Keratinocyte (primary cell): Measurements from ENCODE around the gene MIF4GD.

ENCODE experiments used
- EZH2 ChIP-seq: IDR thresholded peaks from one replicate; pipeline ENCODE4 v1.6.1; 2012; ENCODE audit warnings: inconsistent platforms, mild to moderate bottlenecking, low read length, moderate library complexity
- TF ChIP-seq, protein P1 (sequence below), 3 experiments: IDR thresholded peaks in 1 of 3; conservative IDR thresholded peaks in 1 of 3; optimal IDR thresholded peaks in 1 of 3; 2 replicates in 2 of 3; 3 replicates in 1 of 3; pipeline versions ENCODE3 to v1.5.1; 2011; ENCODE audit warnings: low read length in 3 of 3, mild to moderate bottlenecking in 3 of 3, moderate library complexity in 2 of 3, control low read depth in 1 of 3, inconsistent platforms in 1 of 3; ENCODE audit not compliant: insufficient read depth in 2 of 3; ENCODE audit errors: extremely low read depth in 1 of 3

DNA sequence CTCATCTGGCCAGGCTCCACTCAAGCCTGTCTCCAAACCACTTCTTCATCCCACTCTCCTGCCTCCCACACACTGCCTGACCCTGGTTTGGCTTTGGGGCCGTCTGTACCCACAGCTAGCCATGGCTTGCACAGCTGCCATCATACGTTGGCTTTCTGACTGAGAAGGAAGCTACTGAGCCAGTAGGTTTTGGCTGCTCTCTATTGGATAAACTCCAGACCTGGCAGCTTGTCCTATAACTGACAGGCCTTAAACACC, 3.9 kb downstream of the MIF4GD start:
- TF ChIP-seq, protein P1, sequence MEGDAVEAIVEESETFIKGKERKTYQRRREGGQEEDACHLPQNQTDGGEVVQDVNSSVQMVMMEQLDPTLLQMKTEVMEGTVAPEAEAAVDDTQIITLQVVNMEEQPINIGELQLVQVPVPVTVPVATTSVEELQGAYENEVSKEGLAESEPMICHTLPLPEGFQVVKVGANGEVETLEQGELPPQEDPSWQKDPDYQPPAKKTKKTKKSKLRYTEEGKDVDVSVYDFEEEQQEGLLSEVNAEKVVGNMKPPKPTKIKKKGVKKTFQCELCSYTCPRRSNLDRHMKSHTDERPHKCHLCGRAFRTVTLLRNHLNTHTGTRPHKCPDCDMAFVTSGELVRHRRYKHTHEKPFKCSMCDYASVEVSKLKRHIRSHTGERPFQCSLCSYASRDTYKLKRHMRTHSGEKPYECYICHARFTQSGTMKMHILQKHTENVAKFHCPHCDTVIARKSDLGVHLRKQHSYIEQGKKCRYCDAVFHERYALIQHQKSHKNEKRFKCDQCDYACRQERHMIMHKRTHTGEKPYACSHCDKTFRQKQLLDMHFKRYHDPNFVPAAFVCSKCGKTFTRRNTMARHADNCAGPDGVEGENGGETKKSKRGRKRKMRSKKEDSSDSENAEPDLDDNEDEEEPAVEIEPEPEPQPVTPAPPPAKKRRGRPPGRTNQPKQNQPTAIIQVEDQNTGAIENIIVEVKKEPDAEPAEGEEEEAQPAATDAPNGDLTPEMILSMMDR (optimal IDR thresholded peaks at IDR 0.05 in 1 of 3, IDR thresholded peaks at IDR 0.05 in 1 of 3, conservative IDR thresholded peaks at IDR 0.05 in 1 of 3; ENCODE audit: extremely low read depth in 1 of 3, insufficient read depth in 2 of 3, low read length in 3 of 3): no peak
- TF ChIP-seq EZH2: no peak
